ENCODE measurements around the gene EIF3A.

DNA sequence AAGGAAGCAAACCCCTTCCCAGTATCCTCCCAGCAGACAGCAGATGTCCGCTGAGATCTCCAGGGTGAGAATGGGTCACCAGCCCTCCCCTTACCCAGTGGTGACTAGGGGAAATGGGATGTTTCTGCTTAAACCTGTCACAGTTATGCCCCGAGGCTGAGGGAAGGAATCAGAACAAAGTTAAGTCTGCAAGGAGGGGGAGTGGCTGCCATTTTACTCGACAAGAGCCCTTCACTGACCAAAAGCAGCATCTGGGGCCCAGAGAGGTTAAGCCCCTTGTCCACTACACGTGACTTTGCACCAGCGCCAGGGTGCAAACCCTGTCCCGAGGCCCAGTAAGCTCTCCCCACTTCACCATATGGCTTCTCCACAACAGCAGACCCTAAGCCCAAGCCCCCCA is 55.7 kb downstream of the EIF3A start:
- TF ChIP-seq POLR2A (IDR thresholded peaks at IDR 0.05) = no peak
- TF ChIP-seq, protein P1, sequence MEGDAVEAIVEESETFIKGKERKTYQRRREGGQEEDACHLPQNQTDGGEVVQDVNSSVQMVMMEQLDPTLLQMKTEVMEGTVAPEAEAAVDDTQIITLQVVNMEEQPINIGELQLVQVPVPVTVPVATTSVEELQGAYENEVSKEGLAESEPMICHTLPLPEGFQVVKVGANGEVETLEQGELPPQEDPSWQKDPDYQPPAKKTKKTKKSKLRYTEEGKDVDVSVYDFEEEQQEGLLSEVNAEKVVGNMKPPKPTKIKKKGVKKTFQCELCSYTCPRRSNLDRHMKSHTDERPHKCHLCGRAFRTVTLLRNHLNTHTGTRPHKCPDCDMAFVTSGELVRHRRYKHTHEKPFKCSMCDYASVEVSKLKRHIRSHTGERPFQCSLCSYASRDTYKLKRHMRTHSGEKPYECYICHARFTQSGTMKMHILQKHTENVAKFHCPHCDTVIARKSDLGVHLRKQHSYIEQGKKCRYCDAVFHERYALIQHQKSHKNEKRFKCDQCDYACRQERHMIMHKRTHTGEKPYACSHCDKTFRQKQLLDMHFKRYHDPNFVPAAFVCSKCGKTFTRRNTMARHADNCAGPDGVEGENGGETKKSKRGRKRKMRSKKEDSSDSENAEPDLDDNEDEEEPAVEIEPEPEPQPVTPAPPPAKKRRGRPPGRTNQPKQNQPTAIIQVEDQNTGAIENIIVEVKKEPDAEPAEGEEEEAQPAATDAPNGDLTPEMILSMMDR (IDR thresholded peaks at IDR 0.05) = no peak
